Neural cell (in vitro differentiated cells): ENCODE measurements around the gene LRBA. TPM values are rescaled to one million over a fixed set of nuclear protein-coding genes. Genes with fewer than 3 reads are reported as not detected.

Source experiments
- H2AFZ ChIP-seq: fragments of 200-600, 300-800 bp; sonication (generic), shearing (Covaris generic); 2 replicates; pipeline ENCODE4 v1.6.0; 2014; ENCODE audit warnings: low read depth, mild to moderate bottlenecking, antibody characterized with exemption, low read length, moderate library complexity
- H3F3A ChIP-seq: fragments of 200-600 bp; shearing (Covaris generic); 2 replicates; pipeline ENCODE4 v1.6.1; 2016; ENCODE audit warnings: mild to moderate bottlenecking, moderate library complexity, mixed read lengths, antibody characterized with exemption, low read length; ENCODE audit not compliant: insufficient read depth, poor library complexity, severe bottlenecking
- H3K27ac ChIP-seq: fragments of 200-600, 300-800 bp; sonication (generic), shearing (Covaris generic); 2 replicates; pipeline ENCODE4 v1.5.1; 2014; ENCODE audit warnings: mild to moderate bottlenecking, low read length, moderate library complexity
- H3K27me3 ChIP-seq: fragments of 300-800, 200-600 bp; sonication (generic), shearing (Covaris generic); 2 replicates; pipeline ENCODE4 v1.6.0; 2014; ENCODE audit warnings: mild to moderate bottlenecking, low read depth, low read length, moderate library complexity; ENCODE audit not compliant: insufficient read depth
- H3K36me3 ChIP-seq: fragments of 300-800, 200-600 bp; sonication (generic), shearing (Covaris generic); 2 replicates; pipeline ENCODE4 v1.5.1; 2014; ENCODE audit warnings: mild to moderate bottlenecking, antibody characterized with exemption, low read length, moderate library complexity; ENCODE audit not compliant: insufficient read depth
- H3K4me2 ChIP-seq: fragments of 300-800, 200-600 bp; sonication (generic), shearing (Covaris generic); 2 replicates; pipeline ENCODE4 v1.6.0; 2014; ENCODE audit warnings: mild to moderate bottlenecking, low read length
- H3K4me3 ChIP-seq: fragments of 300-800, 200-600 bp; sonication (generic), shearing (Covaris generic); 2 replicates; pipeline ENCODE4 v1.5.1; 2014; ENCODE audit warnings: mild to moderate bottlenecking, low read length, moderate library complexity
- H3K79me2 ChIP-seq: fragments of 200-600 bp; shearing (Covaris generic); replicated peaks from 2 replicates; pipeline ENCODE4 v1.6.0; 2014; ENCODE audit warnings: mild to moderate bottlenecking, low read length, moderate library complexity; ENCODE audit not compliant: insufficient read depth
- H3K9ac ChIP-seq: fragments of 300-800, 200-600 bp; sonication (generic), shearing (Covaris generic); 2 replicates; pipeline ENCODE4 v1.6.1; 2016; ENCODE audit warnings: mild to moderate bottlenecking, low read length, mixed read lengths
- H3K9me2 ChIP-seq: fragments of 200-600 bp; shearing (Covaris generic); 2 replicates; pipeline ENCODE4 v1.6.1; 2016; ENCODE audit warnings: mild to moderate bottlenecking, low read length, mixed read lengths; ENCODE audit not compliant: insufficient read depth
- H3K9me3 ChIP-seq: fragments of 200-600, 300-800 bp; sonication (generic), shearing (Covaris generic); 2 replicates; pipeline ENCODE4 v1.6.1; 2016; ENCODE audit warnings: mild to moderate bottlenecking, mixed run types, low read length, moderate library complexity, mixed read lengths
- H4K20me1 ChIP-seq: fragments of 200-600 bp; shearing (Covaris generic); 2 replicates; pipeline ENCODE4 v1.6.1; 2016; ENCODE audit warnings: mild to moderate bottlenecking, mixed run types; ENCODE audit not compliant: insufficient read depth
- CTCF ChIP-seq: fragments of 450-650 bp; IDR thresholded peaks from 2 replicates; pipeline ENCODE4 v1.5.1; 2014; ENCODE audit warnings: antibody characterized with exemption, mild to moderate bottlenecking, moderate library complexity; ENCODE audit not compliant: poor library complexity, severe bottlenecking
- EP300 ChIP-seq: fragments of 450-650 bp; conservative IDR thresholded peaks from 2 replicates; pipeline ENCODE4 v1.6.1; 2014; ENCODE audit warnings: antibody characterized with exemption, mild to moderate bottlenecking, moderate library complexity; ENCODE audit not compliant: poor library complexity, severe bottlenecking
- EZH2 ChIP-seq: fragments of 200-600, 300-800 bp; shearing (Covaris generic), sonication (generic); IDR thresholded peaks from 2 replicates; pipeline ENCODE4 v1.6.1; 2014; ENCODE audit warnings: antibody characterized with exemption, low read length, borderline replicate concordance, mild to moderate bottlenecking; ENCODE audit not compliant: insufficient read depth, poor library complexity, severe bottlenecking
- MXI1 ChIP-seq: fragments of 450-650 bp; conservative IDR thresholded peaks from 2 replicates; pipeline ENCODE4 v1.6.1; 2014; ENCODE audit warnings: antibody characterized with exemption, mild to moderate bottlenecking; ENCODE audit not compliant: poor library complexity, severe bottlenecking
- POLR2AphosphoS5 ChIP-seq: IDR thresholded peaks from 2 replicates; pipeline ENCODE4 v1.6.1; 2012
- RAD21 ChIP-seq: fragments of 450-650 bp; conservative IDR thresholded peaks from 2 replicates; pipeline ENCODE4 v1.6.1; 2014; ENCODE audit warnings: antibody characterized with exemption, mild to moderate bottlenecking, moderate library complexity
- REST ChIP-seq: IDR thresholded peaks from 2 replicates; pipeline ENCODE4 v1.6.1; 2012; ENCODE audit warnings: borderline replicate concordance
- SMC3 ChIP-seq: fragments of 450-650 bp; conservative IDR thresholded peaks from 2 replicates; pipeline ENCODE4 v1.6.1; 2014; ENCODE audit warnings: antibody characterized with exemption, mild to moderate bottlenecking, moderate library complexity; ENCODE audit not compliant: poor library complexity
- TAF1 ChIP-seq: IDR thresholded peaks from 2 replicates; pipeline ENCODE4 v1.6.1; 2012; ENCODE audit warnings: low read depth
- polyA plus RNA-seq: library from polyadenylated mRNA; depleted of rRNA; stranded (reverse); fragments of >200 nt; gene quantifications from 2 replicates; pipeline ENCODE4 v1.2.3, GENCODE V29; 2014

The LRBA gene
- polyA plus RNA-seq, 1 donor from 2014 or later, result 7.1 TPM

GRCh38 chr4:150240011-150240410 is 775.1 kb downstream of the LRBA start:
- Histone ChIP-seq H3K27me3 (no peaks in the 10 kb centered on the region), H3K36me3 (peaks cover 14% of the 10 kb centered on the region), H3K27ac (no peak overlapping the region), H3K79me2 (no peaks in the 10 kb centered on the region), H3K4me2 (no peak overlapping the region), H3K4me3 (no peak overlapping the region), H3K9ac (no peak overlapping the region), H4K20me1 (no peaks in the 10 kb centered on the region), H3F3A (no peaks in the 10 kb centered on the region), H2AFZ (no peak overlapping the region), H3K9me3 (no peaks in the 10 kb centered on the region), H3K9me2 (no peaks in the 10 kb centered on the region)
- TF ChIP-seq TAF1 (no peak), EP300 (no peak), REST (no peak), RAD21 (no peak), SMC3 (no peak), POLR2AphosphoS5 (no peak), MXI1 (no peak), CTCF (no peak), EZH2 (no peak)

- no peaks in the 10 kb centered on the region for H3K9me3 ChIP-seq
- peaks cover 17% of the 10 kb centered on the region for H3K36me3 ChIP-seq
- H3K79me2 ChIP-seq, result no peaks in the 10 kb centered on the region
- H3K9me2 ChIP-seq, result no peaks in the 10 kb centered on the region
- H3K4me3 ChIP-seq, result no peak overlapping the region
- no peak overlapping the region for H2AFZ ChIP-seq
- no peak for TF ChIP-seq SMC3
- TF ChIP-seq EP300, result no peak
- no peak for TF ChIP-seq REST
- TF ChIP-seq CTCF, result no peak
- TF ChIP-seq MXI1, result no peak
- no peak for TF ChIP-seq RAD21
- no peak for TF ChIP-seq EZH2
- TF ChIP-seq TAF1, result no peak
- TF ChIP-seq POLR2AphosphoS5, result no peak
- H3K4me2 ChIP-seq, result no peak overlapping the region
- H3K27me3 ChIP-seq, result no peaks in the 10 kb centered on the region
- no peak overlapping the region for H3K9ac ChIP-seq
- no peak overlapping the region for H3K27ac ChIP-seq
- no peaks in the 10 kb centered on the region for H4K20me1 ChIP-seq
- no peaks in the 10 kb centered on the region for H3F3A ChIP-seq
These were observed 776.5 kb downstream of the LRBA start for GRCh38 chr4:150238591-150238990.
